MM.1S (cell line): ENCODE measurements around the gene PDILT.

ENCODE experiments used
- DNase-seq: peaks from one replicate; pipeline ENCODE4 v3.0.0-alpha.2; 2015
- H2AFZ ChIP-seq: fragments of 300-600 bp; sonication (generic); 2 replicates; pipeline ENCODE4 v1.6.0; 2016; ENCODE audit warnings: antibody characterized with exemption, low read length
- H3F3A ChIP-seq: fragments of 300-600 bp; sonication (generic); 2 replicates; pipeline ENCODE4 v1.6.1; 2016; ENCODE audit warnings: mild to moderate bottlenecking, antibody characterized with exemption, low read length, moderate library complexity, mixed read lengths; ENCODE audit not compliant: insufficient read depth
- H3K27ac ChIP-seq: fragments of 300-600 bp; sonication (generic); 2 replicates; pipeline ENCODE4 v1.5.1; 2016; ENCODE audit warnings: mild to moderate bottlenecking, low read length
- H3K27me3 ChIP-seq: fragments of 300-600 bp; sonication (generic); replicated peaks from 2 replicates; pipeline ENCODE4 v1.6.0; 2016; ENCODE audit warnings: low read length; ENCODE audit not compliant: insufficient read depth
- H3K36me3 ChIP-seq: fragments of 300-600 bp; sonication (generic); replicated peaks from 2 replicates; pipeline ENCODE4 v1.6.1; 2016; ENCODE audit warnings: mild to moderate bottlenecking, low read length, mixed read lengths; ENCODE audit not compliant: insufficient read depth
- H3K4me1 ChIP-seq: fragments of 300-600 bp; sonication (generic); 2 replicates; pipeline ENCODE4 v1.6.1; 2016; ENCODE audit warnings: low read length, mixed read lengths
- H3K4me2 ChIP-seq: fragments of 300-600 bp; sonication (generic); 2 replicates; pipeline ENCODE4 v1.6.0; 2016; ENCODE audit warnings: low read depth, low read length
- H3K4me3 ChIP-seq: fragments of 300-600 bp; sonication (generic); 2 replicates; pipeline ENCODE4 v1.5.1; 2016; ENCODE audit warnings: low read length, mixed read lengths
- H3K79me2 ChIP-seq: fragments of 300-600 bp; sonication (generic); 2 replicates; pipeline ENCODE4 v1.6.1; 2016; ENCODE audit warnings: mixed run types, low read length, mixed read lengths
- H3K9ac ChIP-seq: fragments of 300-600 bp; sonication (generic); 2 replicates; pipeline ENCODE4 v1.6.1; 2016; ENCODE audit warnings: low read length, mixed read lengths
- H3K9me2 ChIP-seq: fragments of 300-600 bp; sonication (generic); replicated peaks from 2 replicates; pipeline ENCODE4 v1.6.1; 2016; ENCODE audit warnings: mild to moderate bottlenecking, low read length, mixed read lengths; ENCODE audit not compliant: insufficient read depth
- H3K9me3 ChIP-seq: fragments of 300-600 bp; sonication (generic); replicated peaks from 2 replicates; pipeline ENCODE4 v1.6.1; 2016; ENCODE audit warnings: mild to moderate bottlenecking, low read length, mixed read lengths; ENCODE audit not compliant: insufficient read depth
- H4K20me1 ChIP-seq: fragments of 300-600 bp; sonication (generic); 2 replicates; pipeline ENCODE4 v1.6.1; 2016; ENCODE audit warnings: mild to moderate bottlenecking, low read length, moderate library complexity, mixed read lengths; ENCODE audit not compliant: insufficient read depth
- EZH2 ChIP-seq: fragments of 300-600 bp; sonication (generic); optimal IDR thresholded peaks from 2 replicates; pipeline ENCODE3; 2017; ENCODE audit warnings: low read depth, mild to moderate bottlenecking, antibody characterized with exemption, low read length, mixed read lengths
- EZH2phosphoT487 ChIP-seq: fragments of 300-600 bp; sonication (generic); IDR thresholded peaks from 2 replicates; pipeline ENCODE4 v1.6.1; 2018; ENCODE audit warnings: antibody characterized with exemption, low read length
- TF ChIP-seq, protein P1 (sequence below): fragments of 300-600 bp; sonication (generic); IDR thresholded peaks from 2 replicates; pipeline ENCODE4 v1.5.1; 2016; ENCODE audit warnings: antibody characterized with exemption, low read length, mixed read lengths

PDILT gene

DNA sequence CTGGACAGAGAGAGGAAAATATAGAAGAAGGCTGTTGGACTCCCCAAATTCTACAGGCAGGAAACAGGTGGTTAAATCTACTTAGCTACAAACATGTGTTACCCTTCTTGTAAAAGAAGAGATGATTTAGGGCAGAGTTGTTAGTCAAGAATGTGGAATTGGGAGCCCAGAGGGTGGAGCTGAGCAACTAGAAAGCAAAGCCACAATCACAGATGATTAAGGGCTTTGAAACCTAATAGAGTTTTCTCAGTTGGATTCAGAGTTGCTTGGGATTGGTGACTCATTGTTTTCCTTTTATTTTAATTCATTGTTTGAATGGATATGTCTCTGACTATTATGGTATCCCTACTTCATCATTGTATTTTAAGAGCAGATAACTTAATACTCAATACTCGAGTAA is 11.0 kb upstream of the PDILT start:
- no peaks in the 10 kb centered on the region for H3K9me3 ChIP-seq
- H3K4me2 ChIP-seq = no peak overlapping the region
- no peaks in the 10 kb centered on the region for H3F3A ChIP-seq
- H2AFZ ChIP-seq = no peak overlapping the region
- no peaks in the 10 kb centered on the region for H3K36me3 ChIP-seq
- DNase-seq = no peak
- H4K20me1 ChIP-seq = no peaks in the 10 kb centered on the region
- H3K27me3 ChIP-seq = no peaks in the 10 kb centered on the region
- H3K9ac ChIP-seq = no peak overlapping the region
- no peak overlapping the region for H3K27ac ChIP-seq
- TF ChIP-seq, protein P1, sequence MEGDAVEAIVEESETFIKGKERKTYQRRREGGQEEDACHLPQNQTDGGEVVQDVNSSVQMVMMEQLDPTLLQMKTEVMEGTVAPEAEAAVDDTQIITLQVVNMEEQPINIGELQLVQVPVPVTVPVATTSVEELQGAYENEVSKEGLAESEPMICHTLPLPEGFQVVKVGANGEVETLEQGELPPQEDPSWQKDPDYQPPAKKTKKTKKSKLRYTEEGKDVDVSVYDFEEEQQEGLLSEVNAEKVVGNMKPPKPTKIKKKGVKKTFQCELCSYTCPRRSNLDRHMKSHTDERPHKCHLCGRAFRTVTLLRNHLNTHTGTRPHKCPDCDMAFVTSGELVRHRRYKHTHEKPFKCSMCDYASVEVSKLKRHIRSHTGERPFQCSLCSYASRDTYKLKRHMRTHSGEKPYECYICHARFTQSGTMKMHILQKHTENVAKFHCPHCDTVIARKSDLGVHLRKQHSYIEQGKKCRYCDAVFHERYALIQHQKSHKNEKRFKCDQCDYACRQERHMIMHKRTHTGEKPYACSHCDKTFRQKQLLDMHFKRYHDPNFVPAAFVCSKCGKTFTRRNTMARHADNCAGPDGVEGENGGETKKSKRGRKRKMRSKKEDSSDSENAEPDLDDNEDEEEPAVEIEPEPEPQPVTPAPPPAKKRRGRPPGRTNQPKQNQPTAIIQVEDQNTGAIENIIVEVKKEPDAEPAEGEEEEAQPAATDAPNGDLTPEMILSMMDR = no peak
- no peak for TF ChIP-seq EZH2phosphoT487
- TF ChIP-seq EZH2 = no peak
- no peaks in the 10 kb centered on the region for H3K79me2 ChIP-seq
- no peaks in the 10 kb centered on the region for H3K9me2 ChIP-seq
- no peak overlapping the region for H3K4me3 ChIP-seq
- H3K4me1 ChIP-seq = no peaks in the 10 kb centered on the region

DNA sequence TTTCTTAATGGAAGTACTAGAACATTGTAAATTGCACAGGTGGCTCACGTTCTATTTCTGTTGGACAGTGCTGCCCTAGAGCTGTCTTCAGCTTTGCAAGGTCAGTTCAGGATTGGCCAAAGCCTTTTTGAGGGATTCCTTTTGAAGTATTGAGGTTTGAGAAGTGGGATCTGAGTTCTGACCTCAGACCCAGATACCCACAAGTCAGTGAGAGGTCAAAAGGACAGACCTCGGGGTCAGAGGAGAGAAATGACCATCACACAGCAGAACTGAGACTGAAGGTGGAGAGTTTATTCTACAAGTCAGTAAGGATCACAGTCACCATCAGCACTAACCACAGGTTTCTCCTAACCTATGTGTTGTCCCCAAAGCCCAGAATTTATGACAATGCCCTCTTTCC is 6.5 kb upstream of the PDILT start:
- TF ChIP-seq EZH2 (no peak), EZH2phosphoT487 (no peak)
- TF ChIP-seq, protein P1 = no peak
- Histone ChIP-seq H3K9me3 (no peaks in the 10 kb centered on the region), H3K9me2 (no peaks in the 10 kb centered on the region), H3K9ac (no peak overlapping the region), H3K4me3 (no peak overlapping the region), H4K20me1 (no peaks in the 10 kb centered on the region), H3K27me3 (no peaks in the 10 kb centered on the region), H3K36me3 (no peaks in the 10 kb centered on the region), H3K4me2 (no peak overlapping the region), H3K79me2 (no peaks in the 10 kb centered on the region), H3K4me1 (no peaks in the 10 kb centered on the region), H3F3A (no peaks in the 10 kb centered on the region), H2AFZ (no peak overlapping the region), H3K27ac (no peak overlapping the region)
- DNase-seq = no peak

DNA sequence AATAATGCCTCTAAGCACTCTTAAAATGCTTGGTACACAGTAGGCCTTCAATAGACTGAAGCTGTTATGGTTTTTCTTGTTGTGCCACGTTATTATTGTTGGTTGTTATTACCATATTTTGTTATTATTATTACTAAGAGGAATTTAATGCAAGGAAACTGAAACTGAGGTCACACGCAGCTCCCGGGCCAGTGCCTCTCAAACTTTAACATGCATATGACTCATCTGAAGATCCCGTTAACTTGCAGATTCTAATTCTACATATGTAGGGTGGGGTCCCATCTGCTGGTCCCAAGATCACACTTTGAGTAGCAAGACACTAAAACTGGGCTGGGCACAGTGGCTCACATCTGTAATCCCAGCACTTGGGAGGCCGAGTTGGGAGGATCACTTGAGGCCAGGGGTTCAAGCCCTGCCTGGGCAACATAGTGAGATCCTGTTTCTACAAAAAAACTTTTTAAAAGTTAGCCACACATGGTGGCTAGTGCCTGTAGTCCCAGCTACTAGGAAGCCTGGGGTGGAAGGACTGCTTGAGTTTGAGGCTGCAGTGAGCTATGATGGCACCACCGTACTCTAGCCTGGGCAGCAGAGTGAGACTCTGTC is 5.7 kb upstream of the PDILT start:
- Histone ChIP-seq H3K9me2 (no peaks in the 10 kb centered on the region), H4K20me1 (no peaks in the 10 kb centered on the region), H3K36me3 (no peaks in the 10 kb centered on the region), H3K4me3 (no peak overlapping the region), H3K9me3 (no peaks in the 10 kb centered on the region), H3K27ac (no peak overlapping the region), H3K79me2 (no peaks in the 10 kb centered on the region), H3K4me1 (no peaks in the 10 kb centered on the region), H3F3A (no peaks in the 10 kb centered on the region), H3K9ac (no peak overlapping the region), H3K27me3 (no peaks in the 10 kb centered on the region), H2AFZ (no peak overlapping the region), H3K4me2 (no peak overlapping the region)
- no peak for TF ChIP-seq EZH2
- TF ChIP-seq EZH2phosphoT487 = no peak
- TF ChIP-seq, protein P1 = no peak
- DNase-seq = no peak
